ENCODE measurements around the gene QRFP.

QRFP gene

DNA sequence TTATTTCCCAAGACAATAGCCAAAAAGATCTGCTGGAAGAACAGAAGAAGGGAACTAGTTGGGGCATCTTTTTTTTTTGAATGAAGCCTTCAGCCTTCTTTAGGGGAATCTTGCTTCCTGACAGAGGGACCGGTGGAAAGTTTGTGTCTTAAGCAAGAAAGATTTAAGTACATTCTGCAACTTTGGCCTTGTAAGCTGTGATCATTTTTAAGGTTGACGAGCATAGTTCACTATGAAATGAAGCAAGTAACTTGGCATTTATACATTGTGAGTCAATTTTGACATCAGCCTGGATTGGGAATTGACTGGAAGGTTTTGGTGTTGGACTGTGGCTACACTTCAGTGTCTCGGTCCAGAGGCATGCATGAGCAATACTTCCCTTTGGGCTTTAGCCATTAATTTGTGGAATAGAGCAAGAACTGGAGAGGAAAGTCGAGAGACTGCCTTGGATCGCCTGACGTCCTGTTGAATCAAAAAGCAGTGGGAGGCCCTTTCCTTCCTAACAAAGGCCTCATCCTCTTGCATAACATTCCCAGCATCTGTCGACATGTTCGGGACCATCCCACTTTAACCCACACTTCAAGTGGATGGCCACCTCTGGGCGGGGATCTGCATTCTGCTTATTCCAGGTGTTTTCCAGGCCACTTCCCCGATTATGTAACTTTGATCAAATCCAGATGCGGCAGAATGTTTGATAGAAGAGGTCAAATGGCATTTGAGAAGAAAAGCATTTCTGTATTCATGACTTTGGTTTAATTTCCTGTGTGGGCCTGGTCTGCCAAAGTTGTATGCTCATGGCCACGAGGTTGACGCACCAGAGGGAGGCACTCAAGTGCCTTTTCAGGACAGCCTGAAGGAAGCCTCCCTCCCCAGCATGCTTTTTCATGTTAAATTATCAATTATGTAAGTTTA is 49.0 kb downstream of the QRFP start:
- no peak for FAIRE-seq

DNA sequence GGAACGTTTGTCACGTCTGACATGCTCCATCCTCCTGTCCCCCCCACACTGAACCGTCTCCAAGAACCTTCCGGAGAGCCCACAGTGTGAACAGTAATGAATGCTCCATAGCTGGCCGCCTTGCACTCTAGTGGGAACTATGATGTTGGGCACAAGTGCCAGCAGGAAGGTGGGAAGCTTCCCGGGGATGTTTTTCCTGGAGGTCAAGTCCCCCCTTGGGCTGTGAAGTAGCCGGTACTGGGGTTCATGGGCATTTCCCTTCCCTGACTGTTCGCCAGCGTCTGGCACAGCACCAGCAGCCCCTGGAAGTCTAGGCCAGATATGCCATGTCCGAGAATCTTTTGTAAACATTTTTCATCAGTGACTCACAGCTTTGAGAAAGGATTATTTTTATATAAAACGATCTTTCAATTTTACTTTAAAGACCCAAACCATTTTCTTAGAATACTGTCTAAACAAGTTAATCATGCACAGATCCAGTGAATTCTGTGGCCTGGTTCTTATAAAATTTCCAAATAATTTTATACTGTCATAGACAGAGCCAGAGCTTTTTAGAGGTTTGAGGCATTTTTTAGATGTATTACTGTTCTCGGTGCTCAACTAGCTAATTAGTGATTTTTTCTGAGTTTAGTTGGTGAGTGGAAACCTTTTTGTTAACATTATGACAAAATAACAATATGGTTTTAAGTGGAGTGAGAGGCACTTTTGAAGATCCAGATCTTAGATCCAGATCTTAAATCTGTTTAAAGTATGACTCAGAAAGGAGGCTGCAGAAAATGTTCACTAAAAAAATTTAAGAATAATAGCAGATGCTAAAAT is 49.9 kb downstream of the QRFP start:
- no peak for FAIRE-seq

DNA sequence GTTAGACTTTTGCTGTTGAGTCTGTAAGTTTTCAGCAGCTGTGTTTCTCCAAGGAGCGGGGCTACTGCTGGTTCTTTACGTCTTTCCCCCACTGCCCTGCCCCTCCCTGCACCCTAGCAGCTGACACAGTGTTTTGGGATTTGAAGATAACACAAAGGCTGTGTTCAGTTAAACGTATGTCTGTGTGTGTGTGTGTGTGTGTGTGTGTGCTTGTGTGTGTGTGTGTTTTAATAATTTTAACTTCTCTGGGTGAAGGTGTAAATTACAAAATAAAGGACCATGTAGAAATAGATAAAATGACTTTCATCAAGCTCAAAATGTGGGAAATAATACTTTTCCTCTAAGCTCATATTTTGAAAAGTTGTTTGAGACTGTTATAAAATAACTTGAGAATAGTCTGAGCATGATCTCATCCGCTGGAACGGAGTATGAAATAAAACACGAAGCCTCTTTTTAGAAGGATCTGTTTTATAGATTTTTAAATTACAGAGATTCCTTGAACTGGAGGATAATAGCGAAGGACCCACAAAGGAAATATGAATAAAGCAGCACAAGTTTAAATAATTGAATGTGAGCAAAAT is 50.6 kb downstream of the QRFP start:
- no peak for FAIRE-seq

DNA sequence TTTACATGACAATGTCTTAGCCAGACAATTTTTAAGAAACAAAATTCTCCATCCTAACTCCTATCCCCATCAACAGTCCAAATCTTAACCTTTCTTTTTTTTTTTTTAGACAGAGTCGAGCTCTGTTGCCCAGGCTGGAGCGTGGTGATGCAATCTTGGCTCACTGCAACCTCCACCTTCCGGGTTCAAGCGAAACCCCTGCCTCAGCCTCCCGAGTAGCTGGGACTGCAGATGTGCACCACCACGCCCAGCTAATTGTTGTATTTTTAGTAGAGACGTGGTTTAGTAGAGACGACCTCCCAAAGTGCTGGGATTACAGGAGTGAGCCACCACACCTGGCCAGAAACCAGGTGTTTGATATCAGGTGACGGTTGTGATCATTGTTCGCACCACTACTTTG is 51.4 kb downstream of the QRFP start:
- FAIRE-seq: no peak

DNA sequence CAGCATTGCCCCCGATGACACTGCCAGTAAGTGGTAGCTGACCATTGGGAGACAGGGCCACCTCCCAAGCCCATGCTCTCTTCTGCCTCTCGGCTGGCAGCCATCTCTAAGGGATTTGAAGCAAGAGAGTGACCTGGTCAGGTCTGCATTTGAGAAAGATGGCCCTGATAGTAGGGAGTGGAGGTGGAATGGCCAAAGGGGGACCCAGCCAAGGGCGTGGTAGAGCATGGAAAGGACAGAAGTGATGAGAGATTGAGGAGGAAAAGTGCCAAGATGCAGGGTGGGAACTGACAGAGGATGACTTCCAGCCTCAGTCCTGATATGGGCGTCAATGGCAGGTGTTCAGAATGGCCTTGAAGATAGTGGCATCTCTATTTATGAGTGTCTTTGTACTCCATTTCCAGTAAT is 52.6 kb downstream of the QRFP start:
- FAIRE-seq: no peak

DNA sequence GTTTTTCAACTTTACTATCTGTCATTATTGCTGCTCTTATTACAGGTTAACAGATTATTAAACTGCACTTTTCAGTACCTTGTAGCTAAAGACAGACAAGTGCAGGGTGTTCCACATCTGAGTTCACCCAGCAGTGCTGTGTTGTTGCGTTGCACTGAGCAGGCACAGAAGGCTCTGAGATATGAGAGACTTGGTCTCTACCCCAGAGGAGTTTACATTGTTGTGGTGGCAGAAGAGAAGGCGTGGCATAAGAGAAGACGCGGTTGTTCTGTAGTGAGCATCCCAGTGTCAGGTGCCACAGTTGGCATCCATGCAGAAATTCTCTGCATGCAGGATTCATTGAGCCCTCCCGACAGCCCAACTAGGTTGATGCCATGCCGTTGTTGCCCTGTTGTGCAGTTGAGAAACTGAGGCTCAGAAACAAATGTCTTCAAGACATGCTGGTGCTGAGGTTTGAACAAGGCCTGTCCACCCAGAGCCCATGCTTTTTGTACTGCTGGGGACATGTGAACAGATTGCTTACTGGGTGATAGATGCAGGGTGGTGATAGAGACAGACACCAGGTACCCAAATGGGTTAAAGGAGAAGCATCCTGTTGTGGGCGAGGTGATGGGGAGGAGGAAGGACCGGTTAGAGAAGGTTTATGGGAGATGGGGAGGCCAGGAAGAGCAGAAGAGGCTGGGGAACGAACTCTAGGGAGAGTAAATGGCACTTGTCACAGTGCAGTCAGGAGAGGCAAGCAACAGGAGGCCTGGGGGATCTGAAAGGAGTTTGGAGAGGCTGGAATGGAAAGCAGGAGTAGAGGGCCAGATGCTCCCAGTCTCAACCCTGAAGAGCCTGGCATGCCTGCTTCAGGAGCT is 53.3 kb downstream of the QRFP start:
- no peak for FAIRE-seq

All from colon (tissue), 2 donors.